DOHH2 (cell line): ENCODE measurements around the gene PEX14.

Experiments used
- EZH2phosphoT487 ChIP-seq: fragments of 200-600 bp; sonication (generic); IDR thresholded peaks from 2 replicates; pipeline ENCODE4 v1.6.1; 2017; ENCODE audit warnings: borderline replicate concordance, mild to moderate bottlenecking, antibody characterized with exemption, low read length, moderate library complexity, mixed read lengths
- TF ChIP-seq, protein P1 (sequence below): fragments of 200-600 bp; sonication (generic); IDR thresholded peaks from one replicate; pipeline ENCODE4 v1.5.1; 2014; ENCODE audit warnings: antibody characterized with exemption, mild to moderate bottlenecking, low read depth, low read length; ENCODE audit not compliant: poor library complexity, severe bottlenecking

DNA sequence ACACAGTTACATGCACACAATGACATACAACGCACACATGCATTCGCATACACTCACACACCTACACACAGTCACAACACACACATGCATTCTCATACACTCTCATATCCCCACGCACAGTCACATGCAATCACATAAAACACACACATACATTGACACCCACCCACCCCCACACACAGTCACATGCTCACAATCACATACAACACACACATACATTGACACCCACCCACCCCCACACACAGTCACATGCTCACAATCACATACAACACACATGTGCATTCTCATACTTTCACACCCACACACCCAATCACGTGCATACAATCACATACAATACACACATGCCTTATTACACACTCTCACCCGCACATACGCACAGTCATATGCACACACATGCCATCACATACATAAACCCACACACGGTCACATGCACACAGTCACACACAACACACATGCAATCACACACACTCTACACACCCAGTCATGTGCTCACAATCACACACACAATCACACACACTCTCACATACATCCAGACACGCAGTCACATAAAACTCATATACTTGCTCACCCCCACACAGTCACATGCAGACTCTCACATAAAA, 187.4 kb downstream of the PEX14 start:
- TF ChIP-seq, protein P1, sequence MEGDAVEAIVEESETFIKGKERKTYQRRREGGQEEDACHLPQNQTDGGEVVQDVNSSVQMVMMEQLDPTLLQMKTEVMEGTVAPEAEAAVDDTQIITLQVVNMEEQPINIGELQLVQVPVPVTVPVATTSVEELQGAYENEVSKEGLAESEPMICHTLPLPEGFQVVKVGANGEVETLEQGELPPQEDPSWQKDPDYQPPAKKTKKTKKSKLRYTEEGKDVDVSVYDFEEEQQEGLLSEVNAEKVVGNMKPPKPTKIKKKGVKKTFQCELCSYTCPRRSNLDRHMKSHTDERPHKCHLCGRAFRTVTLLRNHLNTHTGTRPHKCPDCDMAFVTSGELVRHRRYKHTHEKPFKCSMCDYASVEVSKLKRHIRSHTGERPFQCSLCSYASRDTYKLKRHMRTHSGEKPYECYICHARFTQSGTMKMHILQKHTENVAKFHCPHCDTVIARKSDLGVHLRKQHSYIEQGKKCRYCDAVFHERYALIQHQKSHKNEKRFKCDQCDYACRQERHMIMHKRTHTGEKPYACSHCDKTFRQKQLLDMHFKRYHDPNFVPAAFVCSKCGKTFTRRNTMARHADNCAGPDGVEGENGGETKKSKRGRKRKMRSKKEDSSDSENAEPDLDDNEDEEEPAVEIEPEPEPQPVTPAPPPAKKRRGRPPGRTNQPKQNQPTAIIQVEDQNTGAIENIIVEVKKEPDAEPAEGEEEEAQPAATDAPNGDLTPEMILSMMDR = no peak
- no peak for TF ChIP-seq EZH2phosphoT487
